Mucosa of descending colon (tissue), 3 donors: ENCODE data around the gene BRD9. TPM values are rescaled to one million over a fixed set of nuclear protein-coding genes. Genes with fewer than 3 reads are reported as not detected.

Source experiments
- ATAC-seq: fragments of 200-7000 bp; cut with Tn5 transposase; one replicate; pipeline ENCODE4 v1.9.1; 2020; ENCODE audit warnings: mild to moderate bottlenecking, moderate library complexity
- DNase-seq, 3 donors: peaks; one replicate each; pipeline ENCODE4 v3.0.0-alpha.2; 2020
- H3K36me3 ChIP-seq: fragments of 200-600 bp; one replicate; pipeline ENCODE4 v1.8.0; 2021; ENCODE audit warnings: low read depth, mild to moderate bottlenecking
- H3K4me1 ChIP-seq: fragments of 200-600 bp; one replicate; pipeline ENCODE4 v1.8.0; 2021; ENCODE audit warnings: low read depth, mild to moderate bottlenecking
- H3K4me3 ChIP-seq: fragments of 200-600 bp; one replicate; pipeline ENCODE4 v1.8.0; 2021; ENCODE audit warnings: mild to moderate bottlenecking
- H3K9me3 ChIP-seq: fragments of 200-600 bp; one replicate; pipeline ENCODE4 v1.8.0; 2021; ENCODE audit warnings: mild to moderate bottlenecking
- intact Hi-C, 2 donors: fragments of 100-400 bp; cut with DNase I in 1 of 2; cut with micrococcal nuclease in 1 of 2; formaldehyde crosslinking; loops; one replicate each; pipeline versions ENCODE4 v1.11.0 to v1.11.1; 2022; cut with DNase I, micrococcal nuclease
- total RNA-seq, 3 donors: library from RNA; stranded (reverse); fragmentation: NEBNext Ultra II Directional in 2 of 3; extraction: Animal tissue kit (Norgen Biotek cat#: 25700) in 2 of 3; gene quantifications; one replicate each; pipeline versions ENCODE4 v1.2.1 to v1.2.4, GENCODE V29; 2021 to 2023
- TF ChIP-seq, protein P1 (sequence below): fragments of 200-600 bp; IDR thresholded peaks from one replicate; pipeline ENCODE4 v1.8.0; 2022; ENCODE audit warnings: antibody characterized with exemption, mild to moderate bottlenecking
- donor health status: DM: no; HTN: no; CAD: no; lungs with moderate emphysema.
- donor health status: DM: no; HTN: no; CAD: no.
- donor health status: DM: no; HTN: yes; CAD: no.

Gene BRD9
- total RNA-seq, 3 donors from 2014 or later = 30.8 to 46.5 (median 36.7) TPM

DNA sequence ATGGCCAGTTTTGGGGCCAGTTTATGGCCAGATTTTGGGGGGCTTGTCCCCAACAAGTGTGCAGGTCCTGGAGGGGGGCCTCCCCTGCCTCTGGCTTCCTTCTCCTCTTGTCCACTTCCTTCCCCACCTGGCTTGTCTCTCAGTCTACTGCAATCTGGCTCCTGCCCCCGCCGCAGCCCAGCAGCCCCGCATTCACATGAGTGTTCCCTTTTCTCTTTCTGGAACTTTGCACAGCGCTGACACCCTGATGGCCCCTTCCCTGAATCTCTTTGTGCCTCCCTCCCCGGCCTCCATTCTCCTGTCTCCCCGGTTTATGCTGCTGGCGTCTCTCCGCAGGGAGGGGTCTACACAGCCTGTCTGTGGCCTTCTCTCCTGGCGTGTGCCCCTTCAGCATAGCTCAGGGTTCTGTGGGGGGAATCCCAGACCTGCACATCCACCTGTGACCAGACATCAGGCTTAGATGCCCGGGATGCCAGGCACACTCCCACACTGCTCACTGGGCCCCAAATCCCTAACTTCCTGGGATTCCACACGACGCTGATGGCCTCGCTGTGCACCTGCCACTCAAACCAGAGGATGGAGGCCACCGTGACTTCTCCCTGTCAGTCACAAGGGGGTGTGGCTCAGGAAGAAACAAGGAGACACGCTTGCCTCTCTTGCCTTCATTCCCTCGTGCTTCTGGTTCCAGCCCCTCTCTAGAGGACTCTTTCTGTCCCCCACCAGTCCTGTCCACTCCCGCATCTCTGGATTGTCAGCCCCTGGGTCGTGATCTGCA is 17.6 kb upstream of the BRD9 start:
- H3K4me1 ChIP-seq = no peaks in the 10 kb centered on the region
- no peaks in the 10 kb centered on the region for H3K36me3 ChIP-seq
- TF ChIP-seq, protein P1, sequence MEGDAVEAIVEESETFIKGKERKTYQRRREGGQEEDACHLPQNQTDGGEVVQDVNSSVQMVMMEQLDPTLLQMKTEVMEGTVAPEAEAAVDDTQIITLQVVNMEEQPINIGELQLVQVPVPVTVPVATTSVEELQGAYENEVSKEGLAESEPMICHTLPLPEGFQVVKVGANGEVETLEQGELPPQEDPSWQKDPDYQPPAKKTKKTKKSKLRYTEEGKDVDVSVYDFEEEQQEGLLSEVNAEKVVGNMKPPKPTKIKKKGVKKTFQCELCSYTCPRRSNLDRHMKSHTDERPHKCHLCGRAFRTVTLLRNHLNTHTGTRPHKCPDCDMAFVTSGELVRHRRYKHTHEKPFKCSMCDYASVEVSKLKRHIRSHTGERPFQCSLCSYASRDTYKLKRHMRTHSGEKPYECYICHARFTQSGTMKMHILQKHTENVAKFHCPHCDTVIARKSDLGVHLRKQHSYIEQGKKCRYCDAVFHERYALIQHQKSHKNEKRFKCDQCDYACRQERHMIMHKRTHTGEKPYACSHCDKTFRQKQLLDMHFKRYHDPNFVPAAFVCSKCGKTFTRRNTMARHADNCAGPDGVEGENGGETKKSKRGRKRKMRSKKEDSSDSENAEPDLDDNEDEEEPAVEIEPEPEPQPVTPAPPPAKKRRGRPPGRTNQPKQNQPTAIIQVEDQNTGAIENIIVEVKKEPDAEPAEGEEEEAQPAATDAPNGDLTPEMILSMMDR = no peak
- intact Hi-C loops = no loop called here
- H3K9me3 ChIP-seq = no peaks in the 10 kb centered on the region
- ATAC-seq (no peak), DNase-seq (no peak)
- H3K4me3 ChIP-seq = no peak overlapping the region

DNA sequence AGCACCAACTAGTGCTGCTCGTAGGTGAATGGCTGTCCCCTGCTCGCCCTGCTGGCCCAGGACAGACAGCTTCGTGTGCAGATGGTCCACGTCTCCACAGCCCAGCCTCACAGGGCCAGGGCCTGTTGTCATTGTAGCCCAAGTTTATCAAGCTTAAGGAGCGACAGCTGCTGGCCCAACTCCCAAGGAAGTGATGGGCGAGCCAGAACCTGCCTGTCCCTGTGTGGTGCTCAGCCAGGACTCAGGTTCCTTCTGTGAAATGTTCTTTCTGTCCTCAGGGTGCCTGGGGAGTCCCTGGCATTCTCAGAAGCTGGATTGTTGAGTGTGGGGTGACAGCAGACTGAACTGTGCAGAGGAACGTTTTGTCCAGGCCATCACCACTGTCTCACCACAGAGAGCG is 16.5 kb upstream of the BRD9 start:
- intact Hi-C loops = no loop called here
- H3K36me3 ChIP-seq = no peaks in the 10 kb centered on the region
- DNase-seq (no peak), ATAC-seq (no peak)
- H3K9me3 ChIP-seq = no peaks in the 10 kb centered on the region
- TF ChIP-seq, protein P1 = no peak
- H3K4me1 ChIP-seq = no peaks in the 10 kb centered on the region
- H3K4me3 ChIP-seq = no peak overlapping the region

DNA sequence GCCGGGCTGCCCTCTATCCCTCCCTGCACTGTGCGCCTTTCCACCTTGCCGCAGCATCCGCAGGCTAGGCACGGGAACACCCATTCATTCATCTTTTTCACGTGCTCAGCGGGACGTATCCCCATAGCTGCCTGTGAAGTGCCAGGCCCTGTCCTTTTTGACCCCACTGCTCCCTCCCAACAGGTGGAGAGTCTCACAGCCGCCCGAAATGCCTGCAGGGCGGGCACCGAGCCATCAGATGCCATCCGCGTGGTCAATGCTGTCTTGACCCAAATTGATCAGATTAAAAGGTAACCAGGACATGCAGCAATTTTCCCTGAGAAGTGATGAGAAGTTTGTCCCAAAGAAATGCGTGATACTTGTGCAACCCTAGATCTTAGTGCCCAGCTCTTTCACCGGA is 15.6 kb upstream of the BRD9 start:
- ATAC-seq = no peak

DNA sequence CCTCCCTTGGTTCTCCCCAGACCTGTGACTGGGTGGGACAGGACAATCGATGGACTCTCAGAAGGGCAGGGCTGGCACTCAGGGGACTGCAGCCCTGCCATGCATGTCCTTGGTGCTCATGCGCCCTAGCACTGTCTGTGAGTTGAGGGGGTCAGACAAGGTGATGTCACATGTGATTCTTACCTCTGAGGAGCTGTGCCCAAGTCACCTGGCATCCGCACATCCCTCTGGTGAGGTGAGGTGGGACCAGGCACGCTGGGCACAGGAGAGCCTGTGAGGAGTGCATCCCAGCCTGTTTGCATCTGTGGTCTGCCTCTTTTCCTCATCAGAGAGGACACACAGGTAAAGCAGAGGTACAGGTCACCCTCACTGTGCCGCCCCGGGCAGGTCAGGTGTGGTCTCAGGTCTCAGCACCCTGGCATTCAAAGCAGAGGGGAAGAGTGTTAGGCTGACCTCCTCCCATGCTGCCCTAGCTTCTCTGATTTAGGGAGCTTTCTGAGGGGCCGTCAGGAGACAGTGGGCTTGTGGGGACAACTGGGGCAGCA is 14.8 kb upstream of the BRD9 start:
- TF ChIP-seq, protein P1 = no peak
- intact Hi-C loops = no loop called here
- ATAC-seq = no peak
- no peak overlapping the region for H3K4me3 ChIP-seq
- H3K36me3 ChIP-seq = no peaks in the 10 kb centered on the region
- H3K4me1 ChIP-seq = no peaks in the 10 kb centered on the region
- DNase-seq = no peak
- no peaks in the 10 kb centered on the region for H3K9me3 ChIP-seq

More for the DNA sequence above, 15.6 kb upstream of the BRD9 start:
- H3K4me1 ChIP-seq = no peaks in the 10 kb centered on the region
- intact Hi-C loops = no loop called here
- no peaks in the 10 kb centered on the region for H3K36me3 ChIP-seq
- H3K9me3 ChIP-seq = no peaks in the 10 kb centered on the region
- no peak overlapping the region for H3K4me3 ChIP-seq
- TF ChIP-seq, protein P1 = no peak
- DNase-seq = no peak

DNA sequence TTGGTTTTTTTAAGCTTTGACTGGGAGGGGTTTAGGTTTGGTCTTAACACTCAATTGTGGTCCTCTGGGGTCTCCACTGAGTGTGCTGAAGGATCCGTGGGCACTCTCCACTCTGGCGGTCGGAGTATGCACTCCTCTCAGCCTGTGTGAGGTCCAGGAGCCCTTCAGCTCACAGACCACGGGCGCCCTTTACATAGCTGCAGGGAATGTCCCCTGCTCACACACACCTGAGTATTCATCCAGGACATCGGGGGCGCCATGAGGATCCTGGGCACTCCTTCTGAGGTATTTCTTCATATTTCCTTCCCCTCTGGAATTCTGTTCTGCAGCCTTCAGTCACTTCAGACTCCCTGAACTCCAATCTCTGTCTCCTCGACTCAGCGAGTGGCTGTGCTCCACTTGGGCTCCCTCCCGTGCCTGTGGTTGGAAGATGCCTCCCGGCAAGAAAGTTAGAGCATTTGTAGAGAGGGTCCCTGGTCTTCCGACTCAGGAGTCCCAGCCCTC is 12.6 kb upstream of the BRD9 start:
- no peak for DNase-seq
- Histone ChIP-seq H3K36me3 (no peaks in the 10 kb centered on the region), H3K9me3 (no peaks in the 10 kb centered on the region), H3K4me3 (no peak overlapping the region), H3K4me1 (no peaks in the 10 kb centered on the region)
- intact Hi-C loops = no loop called here
- TF ChIP-seq, protein P1 = no peak
- no peak for ATAC-seq
